ENCODE results near the gene PTPRN2. TPM values are rescaled to one million over a fixed set of nuclear protein-coding genes. Genes with fewer than 3 reads are reported as not detected.

Gene PTPRN2
- total RNA-seq, 1 experiment from 2014 or later = 1.1 TPM

DNA sequence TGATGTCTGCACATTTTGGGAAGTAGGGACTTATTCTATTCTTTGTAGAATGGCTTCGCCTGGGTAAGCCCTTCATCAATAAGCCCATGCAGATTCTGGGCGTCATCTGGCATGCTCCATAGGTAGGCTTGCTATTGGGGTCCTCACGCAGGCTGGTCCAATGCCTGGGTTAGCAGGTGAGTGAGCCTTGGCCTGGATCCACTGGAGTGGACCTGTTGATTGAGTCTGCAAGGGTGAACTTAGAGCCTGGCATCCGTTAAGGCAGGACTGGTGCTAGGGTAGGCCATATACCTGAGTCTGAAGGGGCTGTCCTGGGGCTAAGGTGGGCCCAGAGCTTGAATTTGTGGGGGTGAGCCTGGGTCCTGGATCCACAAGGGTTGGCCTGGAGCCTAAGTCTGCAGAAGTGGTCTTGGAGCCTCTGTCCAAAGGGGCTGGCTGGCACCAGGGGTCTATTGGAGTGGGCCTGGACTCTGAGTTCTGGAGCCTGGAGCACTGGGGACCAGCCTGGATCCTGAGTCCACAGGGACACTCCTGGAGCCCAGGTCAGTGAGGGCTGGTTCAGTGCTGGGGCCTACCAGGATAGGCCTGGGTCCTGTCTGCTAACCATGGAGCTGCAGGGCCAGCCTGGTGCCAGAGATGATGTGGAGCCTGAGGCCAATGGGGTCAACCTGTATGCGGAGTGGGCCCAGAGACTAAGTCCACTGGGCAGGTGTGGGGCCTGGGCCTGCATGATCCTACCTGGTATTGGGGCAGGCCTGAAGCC lies 297.7 kb downstream of the PTPRN2 start:
- CTCF ChIA-PET = no interaction called here
- Histone ChIP-seq H3K27ac (ENCODE audit: low read length) (no peak overlapping the region), H3K27me3 (ENCODE audit: control insufficient read depth, insufficient read depth, low read length) (0 out of 2 replicates have a peak, but pooled peaks cover 6% of the 10 kb centered on the region), H3K9me3 (ENCODE audit: control insufficient read depth, insufficient read depth, low read depth, low read length) (peaks cover 7% of the 10 kb centered on the region), H3K4me3 (ENCODE audit: low read depth in 2 of 2, low read length in 2 of 2) (no peak overlapping the region), H3K36me3 (ENCODE audit: control insufficient read depth, insufficient read depth, low read length) (no peaks in the 10 kb centered on the region), H3K4me1 (ENCODE audit: control insufficient read depth, insufficient read depth, low read length) (no peaks in the 10 kb centered on the region)
- POLR2A ChIA-PET = no interaction called here
- intact Hi-C loops (cut with micrococcal nuclease; ENCODE audit: unreplicated experiment) (no loop called here), in situ Hi-C loops (cut with HindIII; ENCODE audit: low pct_unique_long_range_greater_than_20kb, low sequenced_read_pairs) (no loop called here)
- TF ChIP-seq, protein P1, sequence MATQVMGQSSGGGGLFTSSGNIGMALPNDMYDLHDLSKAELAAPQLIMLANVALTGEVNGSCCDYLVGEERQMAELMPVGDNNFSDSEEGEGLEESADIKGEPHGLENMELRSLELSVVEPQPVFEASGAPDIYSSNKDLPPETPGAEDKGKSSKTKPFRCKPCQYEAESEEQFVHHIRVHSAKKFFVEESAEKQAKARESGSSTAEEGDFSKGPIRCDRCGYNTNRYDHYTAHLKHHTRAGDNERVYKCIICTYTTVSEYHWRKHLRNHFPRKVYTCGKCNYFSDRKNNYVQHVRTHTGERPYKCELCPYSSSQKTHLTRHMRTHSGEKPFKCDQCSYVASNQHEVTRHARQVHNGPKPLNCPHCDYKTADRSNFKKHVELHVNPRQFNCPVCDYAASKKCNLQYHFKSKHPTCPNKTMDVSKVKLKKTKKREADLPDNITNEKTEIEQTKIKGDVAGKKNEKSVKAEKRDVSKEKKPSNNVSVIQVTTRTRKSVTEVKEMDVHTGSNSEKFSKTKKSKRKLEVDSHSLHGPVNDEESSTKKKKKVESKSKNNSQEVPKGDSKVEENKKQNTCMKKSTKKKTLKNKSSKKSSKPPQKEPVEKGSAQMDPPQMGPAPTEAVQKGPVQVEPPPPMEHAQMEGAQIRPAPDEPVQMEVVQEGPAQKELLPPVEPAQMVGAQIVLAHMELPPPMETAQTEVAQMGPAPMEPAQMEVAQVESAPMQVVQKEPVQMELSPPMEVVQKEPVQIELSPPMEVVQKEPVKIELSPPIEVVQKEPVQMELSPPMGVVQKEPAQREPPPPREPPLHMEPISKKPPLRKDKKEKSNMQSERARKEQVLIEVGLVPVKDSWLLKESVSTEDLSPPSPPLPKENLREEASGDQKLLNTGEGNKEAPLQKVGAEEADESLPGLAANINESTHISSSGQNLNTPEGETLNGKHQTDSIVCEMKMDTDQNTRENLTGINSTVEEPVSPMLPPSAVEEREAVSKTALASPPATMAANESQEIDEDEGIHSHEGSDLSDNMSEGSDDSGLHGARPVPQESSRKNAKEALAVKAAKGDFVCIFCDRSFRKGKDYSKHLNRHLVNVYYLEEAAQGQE (IDR thresholded peaks at IDR 0.05; ENCODE audit: insufficient read depth in 1 of 2, low read depth in 2 of 2, low read length in 1 of 2) = no peak
- TF ChIP-seq SIN3A (IDR thresholded peaks at IDR 0.05; ENCODE audit: borderline replicate concordance, insufficient read depth, low read depth, low read length) (no peak), TCF7L2 (IDR thresholded peaks at IDR 0.05; ENCODE audit: low read depth, low read length) (no peak), POLR2AphosphoS5 (IDR thresholded peaks at IDR 0.05; ENCODE audit: low read depth, low read length) (no peak)
- TF ChIP-seq, protein P2, sequence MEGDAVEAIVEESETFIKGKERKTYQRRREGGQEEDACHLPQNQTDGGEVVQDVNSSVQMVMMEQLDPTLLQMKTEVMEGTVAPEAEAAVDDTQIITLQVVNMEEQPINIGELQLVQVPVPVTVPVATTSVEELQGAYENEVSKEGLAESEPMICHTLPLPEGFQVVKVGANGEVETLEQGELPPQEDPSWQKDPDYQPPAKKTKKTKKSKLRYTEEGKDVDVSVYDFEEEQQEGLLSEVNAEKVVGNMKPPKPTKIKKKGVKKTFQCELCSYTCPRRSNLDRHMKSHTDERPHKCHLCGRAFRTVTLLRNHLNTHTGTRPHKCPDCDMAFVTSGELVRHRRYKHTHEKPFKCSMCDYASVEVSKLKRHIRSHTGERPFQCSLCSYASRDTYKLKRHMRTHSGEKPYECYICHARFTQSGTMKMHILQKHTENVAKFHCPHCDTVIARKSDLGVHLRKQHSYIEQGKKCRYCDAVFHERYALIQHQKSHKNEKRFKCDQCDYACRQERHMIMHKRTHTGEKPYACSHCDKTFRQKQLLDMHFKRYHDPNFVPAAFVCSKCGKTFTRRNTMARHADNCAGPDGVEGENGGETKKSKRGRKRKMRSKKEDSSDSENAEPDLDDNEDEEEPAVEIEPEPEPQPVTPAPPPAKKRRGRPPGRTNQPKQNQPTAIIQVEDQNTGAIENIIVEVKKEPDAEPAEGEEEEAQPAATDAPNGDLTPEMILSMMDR (IDR thresholded peaks at IDR 0.05) = no peak
- no TSS peak for BruUV-seq (replicated peaks)
- no peak for ATAC-seq
- no peak for DNase-seq (ENCODE audit: low read depth, low spot score)

DNA sequence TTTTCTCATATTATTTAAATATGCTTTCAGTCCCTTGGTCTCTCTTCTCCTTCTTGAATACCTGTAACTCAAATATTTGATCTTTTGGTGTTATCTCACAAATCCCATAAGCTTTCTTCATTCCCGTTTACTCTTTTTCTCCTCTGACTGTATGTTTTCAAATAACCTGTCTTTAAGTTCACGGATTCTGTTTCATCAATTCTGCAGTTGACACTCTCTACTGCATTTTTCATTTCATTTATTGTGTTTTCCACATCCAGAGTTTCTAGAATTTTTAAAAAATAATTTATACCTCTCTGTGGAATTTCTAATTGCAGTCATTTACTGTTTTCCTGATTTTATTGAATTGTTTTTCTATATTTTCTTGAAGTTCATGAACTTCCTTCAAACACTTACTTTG lies 298.4 kb downstream of the PTPRN2 start:
- ChIA-PET CTCF (no interaction called here), POLR2A (no interaction called here)
- Histone ChIP-seq H3K36me3 (ENCODE audit: control insufficient read depth, insufficient read depth, low read length) (no peaks in the 10 kb centered on the region), H3K4me1 (ENCODE audit: control insufficient read depth, insufficient read depth, low read length) (no peaks in the 10 kb centered on the region), H3K9me3 (ENCODE audit: control insufficient read depth, insufficient read depth, low read depth, low read length) (peaks cover 7% of the 10 kb centered on the region), H3K27me3 (ENCODE audit: control insufficient read depth, insufficient read depth, low read length) (0 out of 2 replicates have a peak, but pooled peaks cover 6% of the 10 kb centered on the region), H3K4me3 (ENCODE audit: low read depth in 2 of 2, low read length in 2 of 2) (no peak overlapping the region), H3K27ac (ENCODE audit: low read length) (no peak overlapping the region)
- DNase-seq (ENCODE audit: low read depth, low spot score) (no peak), ATAC-seq (no peak)
- intact Hi-C loops (cut with micrococcal nuclease; ENCODE audit: unreplicated experiment) (no loop called here), in situ Hi-C loops (cut with HindIII; ENCODE audit: low pct_unique_long_range_greater_than_20kb, low sequenced_read_pairs) (no loop called here)
- BruUV-seq (replicated peaks) = no TSS peak
- no peak for TF ChIP-seq POLR2AphosphoS5 (IDR thresholded peaks at IDR 0.05; ENCODE audit: low read depth, low read length)
- TF ChIP-seq, protein P1 (IDR thresholded peaks at IDR 0.05; ENCODE audit: insufficient read depth in 1 of 2, low read depth in 2 of 2, low read length in 1 of 2) = no peak
